Hindlimb muscle (tissue), 1 donor: ENCODE results near the gene KMT2C. TPM values are rescaled to one million over a fixed set of nuclear protein-coding genes. Genes with fewer than 3 reads are reported as not detected.
A peak's percentile ranks its signal among the peaks of the same experiment; 100 is the strongest.
"Not testable (repeated sequence)": the region's sequence is repeated elsewhere in the genome, so short reads cannot be mapped to it uniquely, and the experiment has no call there.

ENCODE experiments used
- DNase-seq: peaks from one replicate; pipeline ENCODE4 v3.0.0-alpha.2; 2013
- polyA plus RNA-seq: library from polyadenylated mRNA; unstranded; fragments of 120-200 nt; gene quantifications from one replicate; pipeline ENCODE4 v1.2.1, GENCODE V29; 2013; ENCODE audit not compliant: insufficient read length

KMT2C gene
- polyA plus RNA-seq, 1 donor: 44.4 TPM

DNA sequence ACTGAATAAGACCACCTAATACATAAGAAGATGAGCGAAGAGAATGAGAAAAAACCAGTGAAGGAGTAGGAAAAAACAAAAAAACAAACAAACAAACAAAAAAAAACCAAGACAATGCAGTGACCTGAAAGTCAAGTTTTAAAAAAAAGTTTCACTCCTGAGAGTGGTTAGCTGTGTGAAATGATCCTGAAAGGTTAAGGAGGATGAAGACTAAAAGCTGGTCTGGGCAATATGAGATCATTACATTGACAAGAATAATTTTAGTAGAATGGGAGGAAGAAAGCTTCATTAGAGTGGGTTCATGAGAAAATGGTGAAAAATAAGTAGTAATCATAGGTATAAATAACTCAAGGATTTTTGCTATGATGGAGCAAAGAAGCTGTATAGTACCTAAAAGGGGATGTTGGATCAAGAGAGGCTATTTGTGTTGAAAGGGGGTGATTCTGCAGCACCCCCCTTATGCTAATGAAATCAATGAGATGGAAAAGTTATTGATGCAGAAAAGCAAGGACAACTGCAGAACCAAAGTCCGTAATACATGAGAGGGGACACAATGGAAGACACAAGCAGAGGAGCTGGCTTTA is 80.2 kb downstream of the KMT2C start:
- DNase-seq: no peak

DNA sequence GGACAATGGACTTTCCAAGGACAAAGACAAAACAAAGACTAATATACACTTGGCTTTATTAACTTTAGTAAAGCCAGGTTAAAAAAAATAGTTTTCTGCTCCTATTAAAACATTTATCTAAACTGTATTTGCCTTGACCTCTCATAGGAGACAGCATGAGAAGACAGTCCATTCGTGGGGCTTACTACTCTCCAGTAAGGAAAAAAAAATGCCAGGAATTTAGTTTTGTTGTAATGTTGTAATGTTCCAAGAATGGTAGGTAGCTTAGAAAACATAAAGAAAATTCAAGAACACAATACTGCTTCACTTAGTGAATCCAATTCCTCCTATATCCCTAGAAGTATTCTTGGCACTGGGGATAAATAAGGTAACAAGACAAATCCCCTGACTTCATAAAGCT is 81.7 kb downstream of the KMT2C start:
- DNase-seq: no peak

DNA sequence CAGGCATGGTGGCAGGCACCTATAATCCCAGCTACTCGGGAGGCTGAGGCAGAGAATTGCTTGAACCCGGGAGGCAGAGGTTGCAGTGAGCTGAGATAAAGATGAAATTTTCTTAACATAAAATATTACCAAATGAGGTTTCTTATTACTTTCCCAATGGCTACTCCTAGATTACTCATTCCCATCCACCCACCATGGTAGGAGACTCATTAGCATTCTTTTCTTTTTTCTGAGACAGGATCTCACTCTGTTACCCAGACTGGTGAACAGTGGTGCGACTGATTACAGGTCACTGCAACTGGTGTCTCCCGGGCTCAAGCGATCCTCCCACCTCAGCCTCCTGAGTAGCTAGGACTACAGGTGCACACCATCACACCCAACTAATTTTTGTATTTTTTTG is 82.5 kb downstream of the KMT2C start:
- not testable (repeated sequence) for DNase-seq

GRCh38 chr7:152351747-152352146 is 84.1 kb downstream of the KMT2C start:
- DNase-seq: not testable (repeated sequence)

DNA sequence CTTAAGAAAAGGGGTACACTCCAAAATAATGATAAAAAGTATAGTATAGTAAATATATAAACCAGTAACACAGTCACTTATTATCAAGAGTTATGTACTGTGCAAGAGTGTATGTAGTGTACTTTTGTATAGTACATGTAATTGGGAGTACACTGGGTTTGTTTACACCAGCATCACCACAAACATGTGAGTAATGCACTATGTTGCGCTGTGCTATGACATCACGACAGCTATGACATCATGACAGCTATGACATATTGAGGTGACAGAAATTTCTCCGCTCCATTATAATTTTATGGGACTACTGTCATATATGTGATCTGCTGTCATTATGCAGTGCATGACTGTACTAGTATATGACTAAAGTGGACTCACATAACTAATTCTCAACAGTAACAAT is 84.6 kb downstream of the KMT2C start:
- no peak for DNase-seq

GRCh38 chr7:152347888-152348287 is 87.9 kb downstream of the KMT2C start:
- DNase-seq: no peak

GRCh38 chr7:152344253-152344652 is 91.5 kb downstream of the KMT2C start:
- DNase-seq: no peak

- DNase-seq: no peak
Measured at GRCh38 chr7:152342796-152343195, 93.0 kb downstream of the KMT2C start.

DNA sequence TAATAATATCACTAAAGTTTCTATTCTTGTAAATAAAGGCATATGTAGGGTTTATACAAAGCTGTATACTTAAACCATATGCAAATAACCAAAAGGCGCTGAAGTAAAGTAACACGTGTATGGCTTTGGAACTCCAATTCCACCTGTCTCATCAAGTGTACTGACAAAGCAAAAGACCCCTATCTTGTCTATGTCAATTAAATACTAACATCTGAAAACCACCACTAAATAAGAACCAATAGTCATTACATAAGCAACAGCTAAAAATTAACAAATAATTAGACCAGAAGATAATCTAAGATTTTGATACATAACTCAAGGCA is 93.9 kb downstream of the KMT2C start:
- DNase-seq: no peak

DNA sequence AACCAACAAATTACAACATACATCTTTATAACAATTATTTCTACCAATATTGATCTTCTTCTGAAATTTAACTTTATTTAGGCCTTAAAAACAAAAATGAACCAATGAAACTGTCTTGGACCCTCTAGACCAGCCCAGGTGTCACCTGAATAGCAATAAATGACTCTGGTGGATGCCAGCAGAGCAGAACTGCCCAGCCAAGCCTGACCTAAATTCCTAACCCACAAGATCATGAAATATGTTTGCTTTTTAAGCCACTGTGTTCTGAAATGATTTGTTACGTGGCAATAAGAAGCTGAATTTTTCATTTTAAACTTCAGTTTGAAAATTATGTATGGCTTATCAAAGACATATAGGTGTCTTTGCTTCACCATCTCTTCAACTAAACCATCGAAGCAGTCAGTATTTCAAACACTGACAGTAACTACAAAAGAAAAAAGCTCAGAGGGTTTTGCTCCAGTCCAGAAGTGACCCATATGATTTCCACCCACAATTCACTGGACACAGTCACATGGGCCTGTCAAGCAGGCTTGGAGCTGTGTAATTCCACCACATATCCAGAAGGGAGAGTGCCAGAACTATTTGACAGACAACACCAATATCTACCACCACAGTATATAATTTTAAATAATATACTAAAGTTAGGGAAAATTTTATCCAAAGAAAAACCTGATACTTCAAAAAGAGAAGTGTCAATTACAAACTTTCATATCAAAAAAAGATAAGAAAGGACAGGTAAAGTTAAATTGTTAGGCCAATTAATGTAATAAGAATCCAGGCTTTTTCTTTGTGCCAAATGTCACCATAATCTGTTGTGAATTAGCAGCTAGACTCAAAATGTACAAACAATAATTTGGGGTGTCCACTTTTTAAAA is 94.5 kb downstream of the KMT2C start:
- DNase-seq: peak; percentile 15

- DNase-seq: no peak
Measured at GRCh38 chr7:152340161-152340560, 95.6 kb downstream of the KMT2C start.

- no peak for DNase-seq
Measured at GRCh38 chr7:152338561-152338960, 97.2 kb downstream of the KMT2C start.

DNA sequence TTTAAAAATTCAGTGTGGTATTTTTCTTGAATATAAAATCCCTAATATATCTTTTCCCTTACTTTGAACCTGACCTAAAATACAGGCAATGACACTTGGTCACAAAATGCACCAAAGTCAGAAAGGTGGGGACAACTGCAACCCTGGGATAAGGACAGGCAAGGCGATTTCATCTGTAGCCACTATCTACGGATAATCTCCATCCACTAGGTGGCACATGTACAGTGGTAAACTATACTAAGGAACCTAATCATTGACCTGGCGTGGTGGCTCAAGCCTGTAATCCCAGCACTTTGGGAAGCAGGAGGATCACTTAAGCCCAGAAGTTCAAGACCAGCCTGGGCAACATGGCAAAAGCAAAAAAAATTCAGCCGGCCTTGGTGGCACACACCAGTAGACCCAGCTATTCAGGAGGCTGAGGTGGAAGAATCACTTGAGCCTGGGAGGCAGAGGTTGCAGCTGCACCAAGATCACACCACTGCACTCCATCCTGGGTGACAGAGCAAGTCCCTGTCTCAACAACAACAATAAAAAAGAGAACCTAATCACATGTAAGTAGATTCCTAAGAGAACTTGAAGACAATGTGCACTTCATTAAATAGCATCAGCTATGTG is 98.9 kb downstream of the KMT2C start:
- no peak for DNase-seq

DNA sequence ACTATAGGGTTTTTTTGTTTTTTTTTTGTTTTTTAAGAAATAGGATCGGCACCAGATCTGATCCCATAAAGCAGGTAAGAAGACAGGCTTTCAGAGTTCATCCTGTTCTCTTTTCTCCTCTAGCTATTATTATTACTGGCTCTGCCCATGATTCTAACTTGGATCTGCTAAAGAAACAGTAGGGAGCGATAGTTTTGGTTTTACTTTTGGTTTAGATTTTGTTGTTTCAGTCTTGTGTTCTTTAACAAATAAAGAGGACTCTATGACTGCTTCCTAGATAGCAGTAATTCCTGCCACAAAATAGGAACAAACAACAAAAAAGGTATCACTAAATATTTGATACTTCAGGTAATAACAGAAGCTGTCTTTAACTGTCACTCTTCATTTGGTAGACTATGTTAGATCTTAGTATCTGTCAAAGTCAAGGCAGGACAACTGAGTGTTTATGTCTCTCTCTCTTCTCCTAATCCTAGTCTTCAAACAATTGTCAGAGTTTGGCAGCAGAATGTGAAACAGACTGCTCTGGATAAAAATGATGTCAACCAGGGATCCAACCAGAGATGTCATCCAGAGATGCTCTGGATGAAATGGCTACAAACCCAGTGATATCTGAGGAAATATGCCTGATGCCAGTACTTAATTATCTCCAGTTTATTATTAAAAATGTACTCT is 99.8 kb downstream of the KMT2C start:
- DNase-seq: no peak

DNA sequence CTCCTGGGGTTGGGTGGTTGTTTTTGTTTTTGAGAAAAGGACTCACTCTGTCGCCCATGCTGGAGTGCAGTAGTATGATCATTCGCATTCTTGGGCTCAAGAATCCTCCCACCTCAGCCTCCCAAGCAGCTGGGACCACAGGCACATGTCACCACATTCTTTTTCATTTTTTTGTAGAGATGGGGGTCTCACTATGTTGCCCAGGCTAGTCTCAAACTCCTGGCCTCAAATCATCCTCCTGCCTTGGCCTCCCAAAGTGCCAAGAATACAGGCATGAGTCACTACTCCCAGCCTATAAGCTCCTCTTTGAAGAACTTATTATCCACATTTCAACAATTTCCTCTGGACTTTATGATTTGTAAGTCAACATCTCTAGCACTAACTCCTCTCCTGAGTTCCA is 102.7 kb downstream of the KMT2C start:
- no peak for DNase-seq

DNA sequence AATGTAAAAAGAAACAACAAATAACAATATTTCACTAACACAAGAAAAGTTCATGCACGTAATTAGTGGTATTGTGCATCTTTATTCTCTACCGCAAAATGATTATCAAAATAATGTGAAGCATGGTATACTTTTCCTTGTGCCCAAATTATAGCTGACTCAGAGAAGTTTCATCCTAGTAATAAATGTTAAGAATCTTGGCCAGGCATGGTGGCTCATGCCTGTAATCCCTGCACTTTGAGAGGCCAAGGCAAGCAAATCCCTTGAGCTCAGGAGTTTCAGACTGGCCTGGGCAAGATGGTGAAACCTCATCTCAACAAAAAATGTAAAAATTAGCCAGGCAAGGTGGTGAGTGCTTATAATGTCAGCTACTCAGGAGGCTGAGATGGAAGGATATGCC is 105.0 kb downstream of the KMT2C start:
- no peak for DNase-seq

- no peak for DNase-seq
Measured at GRCh38 chr7:152329469-152329868, 106.3 kb downstream of the KMT2C start.

DNA sequence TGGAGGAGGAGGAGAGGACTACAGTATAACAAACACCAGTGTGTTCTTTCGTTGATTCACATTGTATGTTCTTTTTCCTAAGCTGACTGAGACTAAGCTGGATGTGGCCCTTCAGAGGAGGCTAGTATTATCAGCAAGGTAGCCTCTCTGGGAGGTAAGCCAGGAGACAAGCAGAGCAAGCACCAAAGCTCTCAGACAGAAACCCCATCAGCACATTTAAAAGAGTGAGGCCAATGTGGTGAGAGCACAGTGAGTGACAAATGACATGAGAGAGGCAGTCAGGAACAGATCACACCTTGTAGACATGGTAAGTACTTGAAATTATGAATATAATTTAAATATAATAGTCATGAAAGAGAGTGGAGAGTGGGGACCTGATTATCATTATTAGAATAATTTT is 107.6 kb downstream of the KMT2C start:
- no peak for DNase-seq

DNA sequence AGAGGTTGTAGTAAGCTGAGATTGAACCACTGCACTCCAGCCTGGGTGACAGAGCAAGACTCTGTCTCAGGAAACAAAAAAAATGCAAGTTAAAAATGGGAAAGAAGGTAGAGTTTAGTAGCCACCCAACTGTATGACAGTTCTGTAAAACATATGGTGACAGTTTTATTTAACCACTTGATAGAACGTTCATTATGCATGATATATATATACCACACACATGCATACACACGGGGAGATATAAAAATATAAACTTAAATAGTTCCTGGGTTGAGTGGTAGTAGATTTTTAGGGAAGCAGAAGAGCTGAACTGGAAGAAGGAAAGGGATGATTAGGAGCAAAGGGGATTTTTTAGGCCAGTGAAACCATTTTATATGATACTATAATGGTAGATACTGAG is 120.0 kb downstream of the KMT2C start:
- no peak for DNase-seq

DNA sequence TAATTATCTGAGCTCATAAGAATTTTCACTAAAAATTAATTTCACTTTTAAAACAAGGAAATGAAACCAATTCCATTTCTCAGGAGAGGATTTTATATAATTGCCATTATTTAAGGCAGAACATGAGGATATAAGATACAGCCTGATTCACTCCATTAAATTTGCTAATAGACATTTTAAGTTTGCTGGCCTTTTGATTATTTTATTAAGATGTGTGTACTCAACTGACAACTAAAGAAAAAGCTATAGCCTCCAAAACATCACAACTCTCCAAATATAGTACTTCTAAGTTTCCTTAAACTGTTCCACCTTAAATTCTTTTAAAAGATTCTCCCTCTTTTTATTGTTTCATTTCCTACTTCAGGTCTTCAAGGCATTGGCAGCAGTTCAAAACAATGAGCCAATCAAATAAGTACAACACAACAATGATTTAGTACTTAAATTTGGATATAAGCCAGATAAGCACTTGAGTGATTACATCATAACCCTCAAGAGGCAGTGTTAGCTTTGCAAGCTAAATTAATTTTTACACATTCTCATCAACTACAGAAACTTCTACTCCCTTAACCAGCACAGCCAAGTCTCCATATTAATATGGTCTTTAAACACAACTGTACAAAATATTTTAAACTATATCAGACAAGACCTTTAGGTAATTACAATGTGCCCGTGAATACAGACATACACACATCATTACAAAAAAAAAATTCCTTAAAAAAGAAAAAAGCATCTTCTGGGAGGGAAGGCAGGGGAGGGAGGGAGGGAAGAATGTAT is 121.8 kb downstream of the KMT2C start:
- DNase-seq: peak; percentile 29

DNA sequence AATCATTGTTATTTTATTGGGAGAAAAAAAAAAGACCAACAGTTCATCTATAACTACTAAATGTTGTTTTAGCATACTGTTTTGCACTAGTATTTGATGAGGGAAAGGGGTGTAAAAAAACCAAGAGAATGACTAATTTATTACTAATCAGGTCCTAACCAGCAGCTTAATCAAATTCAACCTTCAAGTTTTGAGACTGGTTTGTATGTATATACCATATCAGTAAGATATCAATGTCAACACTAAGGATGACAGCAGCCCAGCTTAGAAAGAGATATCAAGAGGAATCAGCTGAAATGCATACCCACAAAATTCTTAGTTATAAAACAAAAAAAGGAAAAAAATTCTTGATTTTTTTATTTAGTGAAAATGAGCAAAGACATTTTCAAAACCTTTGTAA is 122.6 kb downstream of the KMT2C start:
- no peak for DNase-seq

DNA sequence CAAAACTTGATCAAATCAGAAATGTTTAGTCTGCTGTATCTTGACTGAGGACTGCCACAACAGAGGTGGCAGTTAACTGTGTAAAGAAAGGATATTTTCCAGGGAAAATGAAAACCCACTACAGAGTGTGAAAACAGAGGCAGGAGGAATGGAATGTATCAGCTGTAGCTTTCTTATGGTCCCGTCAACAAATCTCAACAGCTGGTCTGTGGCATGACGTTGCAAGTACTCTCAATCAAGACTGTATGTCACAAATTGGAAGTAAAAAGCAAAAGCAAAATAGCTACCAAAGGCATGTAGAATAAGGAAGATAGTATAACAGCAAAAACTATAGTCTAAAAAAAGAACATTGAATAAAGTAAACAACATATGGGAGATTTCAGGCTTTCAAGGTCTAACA is 123.5 kb downstream of the KMT2C start:
- no peak for DNase-seq

DNA sequence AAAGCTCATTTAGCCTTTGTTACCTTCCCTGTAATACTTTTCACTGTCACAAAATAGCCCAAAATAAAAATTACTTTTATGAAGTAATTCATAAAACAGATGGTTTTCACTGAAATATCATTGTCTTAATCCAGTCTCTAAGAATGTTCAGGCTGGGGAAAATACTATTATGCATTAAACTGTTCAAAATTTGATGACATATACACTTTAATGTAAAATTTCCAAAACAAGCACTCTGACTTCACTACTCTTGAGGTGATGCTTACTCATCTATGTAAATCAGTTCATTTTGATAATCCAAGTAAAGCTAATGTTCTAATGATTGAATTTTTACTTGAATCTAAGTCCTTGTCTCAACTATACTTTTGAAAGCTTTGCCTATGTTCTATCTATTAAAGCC is 127.9 kb downstream of the KMT2C start:
- no peak for DNase-seq
